Prostate gland (tissue), 2 donors: ENCODE measurements around the gene AFMID.

Experiments
- POLR2A ChIP-seq: fragments of 450-650 bp; IDR thresholded peaks from one replicate; pipeline ENCODE4 v1.6.1; 2016; ENCODE audit warnings: antibody characterized with exemption, mild to moderate bottlenecking
- TF ChIP-seq, protein P1 (sequence below), 4 experiments: fragments of 200-600 bp in 2 of 4; fragments of 450-650 bp in 2 of 4; sonication (generic) in 2 of 4; IDR thresholded peaks; 1 replicate in 3 of 4; 2 replicates in 1 of 4; pipeline ENCODE4 v1.5.1; 2016 to 2019; ENCODE audit warnings: antibody characterized with exemption in 4 of 4, mild to moderate bottlenecking in 2 of 4, moderate library complexity in 2 of 4

GRCh38 chr17:78210111-78210510 lies 22.9 kb downstream of the AFMID start:
- TF ChIP-seq POLR2A = no peak
- TF ChIP-seq, protein P1, sequence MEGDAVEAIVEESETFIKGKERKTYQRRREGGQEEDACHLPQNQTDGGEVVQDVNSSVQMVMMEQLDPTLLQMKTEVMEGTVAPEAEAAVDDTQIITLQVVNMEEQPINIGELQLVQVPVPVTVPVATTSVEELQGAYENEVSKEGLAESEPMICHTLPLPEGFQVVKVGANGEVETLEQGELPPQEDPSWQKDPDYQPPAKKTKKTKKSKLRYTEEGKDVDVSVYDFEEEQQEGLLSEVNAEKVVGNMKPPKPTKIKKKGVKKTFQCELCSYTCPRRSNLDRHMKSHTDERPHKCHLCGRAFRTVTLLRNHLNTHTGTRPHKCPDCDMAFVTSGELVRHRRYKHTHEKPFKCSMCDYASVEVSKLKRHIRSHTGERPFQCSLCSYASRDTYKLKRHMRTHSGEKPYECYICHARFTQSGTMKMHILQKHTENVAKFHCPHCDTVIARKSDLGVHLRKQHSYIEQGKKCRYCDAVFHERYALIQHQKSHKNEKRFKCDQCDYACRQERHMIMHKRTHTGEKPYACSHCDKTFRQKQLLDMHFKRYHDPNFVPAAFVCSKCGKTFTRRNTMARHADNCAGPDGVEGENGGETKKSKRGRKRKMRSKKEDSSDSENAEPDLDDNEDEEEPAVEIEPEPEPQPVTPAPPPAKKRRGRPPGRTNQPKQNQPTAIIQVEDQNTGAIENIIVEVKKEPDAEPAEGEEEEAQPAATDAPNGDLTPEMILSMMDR (IDR thresholded peaks at IDR 0.05) = no peak
